ENCODE results near the gene CACNA1B. TPM values are rescaled to one million over a fixed set of nuclear protein-coding genes. Genes with fewer than 3 reads are reported as not detected.
A peak's percentile ranks its signal among the peaks of the same experiment; 100 is the strongest.

Gene CACNA1B
- total RNA-seq, 4 donors from 2014 or later = 0.08 TPM; not detected in 2

DNA sequence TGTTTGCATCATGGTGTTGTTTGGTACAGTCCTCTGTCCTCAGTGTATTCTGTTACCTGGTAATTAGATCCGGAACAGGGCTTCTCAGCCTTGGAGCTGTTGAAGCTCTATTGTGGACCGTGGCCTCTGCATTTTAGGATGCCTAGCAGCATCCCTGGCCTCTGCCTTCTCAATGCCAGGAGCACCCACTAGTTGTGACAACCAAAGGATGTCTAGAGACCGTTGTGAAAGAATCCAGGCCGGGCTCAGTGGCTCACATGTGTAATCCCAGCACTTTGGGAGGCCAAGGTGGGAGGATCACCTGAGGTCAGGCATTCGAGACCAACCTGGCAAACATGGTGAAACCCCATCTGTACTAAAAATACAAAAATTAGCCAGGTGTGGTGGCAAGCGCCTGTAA is 159.6 kb downstream of the CACNA1B start:
- Histone ChIP-seq H3K27me3 (peaks cover 21% of the 10 kb centered on the region), H3K4me3 (no peak overlapping the region), H3K27ac (no peak overlapping the region), H3K4me1 (no peaks in the 10 kb centered on the region), H3K9me3 (no peaks in the 10 kb centered on the region), H3K36me3 (no peaks in the 10 kb centered on the region)
- TF ChIP-seq EP300 (IDR thresholded peaks at IDR 0.05) = no peak
- TF ChIP-seq, protein P1, sequence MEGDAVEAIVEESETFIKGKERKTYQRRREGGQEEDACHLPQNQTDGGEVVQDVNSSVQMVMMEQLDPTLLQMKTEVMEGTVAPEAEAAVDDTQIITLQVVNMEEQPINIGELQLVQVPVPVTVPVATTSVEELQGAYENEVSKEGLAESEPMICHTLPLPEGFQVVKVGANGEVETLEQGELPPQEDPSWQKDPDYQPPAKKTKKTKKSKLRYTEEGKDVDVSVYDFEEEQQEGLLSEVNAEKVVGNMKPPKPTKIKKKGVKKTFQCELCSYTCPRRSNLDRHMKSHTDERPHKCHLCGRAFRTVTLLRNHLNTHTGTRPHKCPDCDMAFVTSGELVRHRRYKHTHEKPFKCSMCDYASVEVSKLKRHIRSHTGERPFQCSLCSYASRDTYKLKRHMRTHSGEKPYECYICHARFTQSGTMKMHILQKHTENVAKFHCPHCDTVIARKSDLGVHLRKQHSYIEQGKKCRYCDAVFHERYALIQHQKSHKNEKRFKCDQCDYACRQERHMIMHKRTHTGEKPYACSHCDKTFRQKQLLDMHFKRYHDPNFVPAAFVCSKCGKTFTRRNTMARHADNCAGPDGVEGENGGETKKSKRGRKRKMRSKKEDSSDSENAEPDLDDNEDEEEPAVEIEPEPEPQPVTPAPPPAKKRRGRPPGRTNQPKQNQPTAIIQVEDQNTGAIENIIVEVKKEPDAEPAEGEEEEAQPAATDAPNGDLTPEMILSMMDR (IDR thresholded peaks at IDR 0.05) = no peak
- no peak for TF ChIP-seq POLR2A (IDR thresholded peaks at IDR 0.05)
- TF ChIP-seq POLR2AphosphoS5 (IDR thresholded peaks at IDR 0.05) = no peak
- DNase-seq (ENCODE audit: low spot score in 2 of 2) = peak; percentile 25 to 56
- WGBS = 87% methylated on average over 6 of the region's 6 CpGs

DNA sequence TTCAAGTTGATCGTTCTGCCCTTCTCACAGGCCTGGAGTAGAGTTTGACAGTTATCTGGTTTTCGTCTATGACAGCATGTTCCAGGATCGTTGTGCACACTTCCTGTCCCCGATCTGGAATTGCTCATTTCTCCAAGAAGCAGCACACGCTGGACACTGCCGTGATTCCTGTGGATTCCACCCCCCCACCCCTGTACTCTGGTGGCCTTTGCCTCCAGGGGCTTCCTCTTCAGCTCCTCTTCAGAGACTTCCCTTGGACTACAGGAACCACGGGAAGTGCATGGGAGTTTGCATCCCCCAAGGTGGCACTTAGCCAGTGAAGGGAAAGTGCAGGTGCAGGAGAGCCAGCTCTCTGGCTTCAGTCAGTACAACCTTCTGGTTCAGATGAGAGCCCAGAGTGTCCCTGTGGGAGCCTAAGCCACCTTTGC is 160.7 kb downstream of the CACNA1B start:
- no peak for TF ChIP-seq POLR2A (IDR thresholded peaks at IDR 0.05)
- TF ChIP-seq EP300 (IDR thresholded peaks at IDR 0.05) = no peak
- no peak for TF ChIP-seq POLR2AphosphoS5 (IDR thresholded peaks at IDR 0.05)
- TF ChIP-seq, protein P1 (IDR thresholded peaks at IDR 0.05) = no peak
- Histone ChIP-seq H3K36me3 (no peaks in the 10 kb centered on the region), H3K9me3 (no peaks in the 10 kb centered on the region), H3K27me3 (peaks cover 14% of the 10 kb centered on the region), H3K4me1 (no peaks in the 10 kb centered on the region), H3K4me3 (no peak overlapping the region), H3K27ac (no peak overlapping the region)
- DNase-seq (ENCODE audit: low spot score in 2 of 2) = peak in 1 of 2 donors; percentile 34
- 41% methylated on average over 7 of the region's 7 CpGs for WGBS

DNA sequence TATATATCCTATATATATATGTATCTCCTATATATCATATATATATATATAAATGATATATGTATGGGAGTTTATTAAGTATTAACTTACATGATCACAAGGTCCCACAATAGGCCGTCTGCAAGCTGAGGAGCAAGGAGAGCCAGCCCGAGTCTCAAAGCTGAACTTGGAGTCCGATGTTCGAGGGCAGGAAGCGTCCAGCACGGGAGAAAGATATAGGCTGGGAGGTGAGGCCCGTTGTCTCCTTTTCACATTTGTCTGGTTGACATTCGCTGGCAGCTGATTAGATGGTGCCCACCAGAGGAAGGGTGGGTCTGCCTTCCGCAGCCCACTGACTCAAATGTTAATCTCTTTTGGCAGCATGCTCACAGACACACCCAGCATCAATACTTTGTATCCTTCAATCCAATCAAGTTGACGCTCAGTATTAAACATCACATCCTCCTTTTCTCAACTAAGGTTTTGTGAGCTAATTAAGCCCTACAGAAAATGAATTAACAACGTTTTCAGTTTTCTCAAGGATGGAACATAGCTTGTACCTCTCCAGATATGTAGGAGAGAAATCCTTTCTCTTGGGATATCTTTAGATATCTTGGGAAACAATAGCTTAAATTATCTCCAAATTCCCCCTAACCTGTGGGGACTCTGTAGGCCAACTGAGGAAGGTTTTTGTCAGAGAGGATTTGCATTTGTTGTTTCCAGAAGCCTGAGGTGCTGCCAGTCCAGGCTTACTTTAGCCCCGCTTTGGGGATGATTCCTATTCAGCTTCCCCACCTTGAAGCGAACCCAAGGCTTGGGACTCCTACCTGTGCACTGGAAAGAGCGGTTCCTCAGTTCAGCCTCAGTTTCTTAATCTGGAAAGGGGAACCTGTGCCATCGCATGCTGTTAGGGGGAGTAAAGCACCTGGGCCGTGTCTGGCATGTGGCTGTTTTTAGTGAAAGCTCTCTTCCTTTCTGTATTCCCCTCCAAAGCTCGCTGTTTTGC is 163.2 kb downstream of the CACNA1B start:
- 82% methylated on average over 17 of the region's 17 CpGs for WGBS
- Histone ChIP-seq H3K4me1 (no peaks in the 10 kb centered on the region), H3K27ac (no peak overlapping the region), H3K9me3 (no peaks in the 10 kb centered on the region), H3K4me3 (no peak overlapping the region), H3K27me3 (peaks cover 7% of the 10 kb centered on the region), H3K36me3 (no peaks in the 10 kb centered on the region)
- TF ChIP-seq POLR2AphosphoS5 (IDR thresholded peaks at IDR 0.05) = no peak
- TF ChIP-seq, protein P1 (IDR thresholded peaks at IDR 0.05) = no peak
- no peak for TF ChIP-seq EP300 (IDR thresholded peaks at IDR 0.05)
- TF ChIP-seq POLR2A (IDR thresholded peaks at IDR 0.05) = no peak
- peak; percentile 45 to 57 for DNase-seq (ENCODE audit: low spot score in 2 of 2)

DNA sequence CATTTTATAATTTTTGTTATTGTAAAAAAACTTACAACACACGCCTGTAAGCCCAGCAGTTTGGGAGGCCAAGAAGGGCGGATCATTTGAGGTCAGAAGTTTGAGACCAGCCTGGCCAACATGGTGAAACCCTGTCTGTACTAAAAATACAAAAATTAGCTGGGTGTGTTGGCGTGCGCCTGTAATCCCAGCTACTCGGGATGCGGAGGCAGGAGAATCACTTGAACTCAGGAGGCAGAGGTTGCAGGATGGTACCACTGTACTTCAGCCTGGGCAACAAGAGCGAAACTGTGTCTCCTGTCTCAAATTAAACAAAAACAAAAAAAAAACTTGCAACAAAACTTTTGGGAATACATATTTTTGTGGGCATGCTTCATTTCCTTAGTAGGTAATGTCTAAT is 164.6 kb downstream of the CACNA1B start:
- no peaks in the 10 kb centered on the region for H3K9me3 ChIP-seq
- no peak overlapping the region for H3K4me3 ChIP-seq
- H3K36me3 ChIP-seq = no peaks in the 10 kb centered on the region
- no peaks in the 10 kb centered on the region for H3K4me1 ChIP-seq
- no peak overlapping the region for H3K27ac ChIP-seq
- no peak for DNase-seq (ENCODE audit: low spot score in 2 of 2)
- TF ChIP-seq POLR2A (IDR thresholded peaks at IDR 0.05) (no peak), EP300 (IDR thresholded peaks at IDR 0.05) (no peak), POLR2AphosphoS5 (IDR thresholded peaks at IDR 0.05) (no peak)
- TF ChIP-seq, protein P1 (IDR thresholded peaks at IDR 0.05) = no peak
- WGBS = 87% methylated on average over 7 of the region's 7 CpGs
- peaks cover 7% of the 10 kb centered on the region for H3K27me3 ChIP-seq

DNA sequence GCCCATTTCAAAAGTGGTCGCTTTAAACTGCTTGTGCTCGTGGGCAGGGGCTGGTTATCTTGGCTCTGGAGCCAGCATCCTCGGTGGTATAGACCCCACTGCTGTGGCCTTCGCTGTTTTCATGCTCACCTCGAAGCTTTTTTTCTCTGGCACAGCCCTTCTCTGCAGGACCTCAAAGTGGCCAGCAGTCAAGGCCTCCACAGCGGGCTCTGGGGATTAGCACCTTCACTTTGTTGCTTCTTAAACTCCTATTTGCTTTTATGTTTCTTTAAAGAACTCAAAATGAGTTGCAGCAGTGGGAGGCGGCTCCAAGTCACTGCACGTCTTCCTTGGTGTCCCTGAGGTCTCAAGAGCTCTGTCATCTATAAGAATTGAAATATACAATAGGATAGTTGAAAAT is 165.1 kb downstream of the CACNA1B start:
- TF ChIP-seq POLR2A (IDR thresholded peaks at IDR 0.05) (no peak), POLR2AphosphoS5 (IDR thresholded peaks at IDR 0.05) (no peak), EP300 (IDR thresholded peaks at IDR 0.05) (no peak)
- TF ChIP-seq, protein P1 (IDR thresholded peaks at IDR 0.05) = no peak
- Histone ChIP-seq H3K27me3 (peaks cover 7% of the 10 kb centered on the region), H3K27ac (no peak overlapping the region), H3K4me1 (no peaks in the 10 kb centered on the region), H3K4me3 (no peak overlapping the region), H3K9me3 (no peaks in the 10 kb centered on the region), H3K36me3 (no peaks in the 10 kb centered on the region)
- no peak for DNase-seq (ENCODE audit: low spot score in 2 of 2)
- 75% methylated on average over 8 of the region's 8 CpGs for WGBS

Data from suprapubic skin (tissue), 4 donors.